Endothelial cell of umbilical vein (primary cell): ENCODE results near the gene CHURC1.

Experiments
- CTCF ChIP-seq, 2 donors: IDR thresholded peaks; 1 replicate in 1 of 2; 2 replicates in 1 of 2; pipeline ENCODE4 v1.5.1; 2011; ENCODE audit warnings: low read length in 2 of 2, mild to moderate bottlenecking in 2 of 2, moderate library complexity in 2 of 2, control low read depth in 1 of 2, inconsistent platforms in 1 of 2, low read depth in 1 of 2; ENCODE audit not compliant: insufficient read depth in 1 of 2; ENCODE audit errors: extremely low read depth in 1 of 2
- FOS ChIP-seq: IDR thresholded peaks from 2 replicates; pipeline ENCODE4 v1.6.1; 2011; ENCODE audit warnings: mild to moderate bottlenecking, low read length, moderate library complexity, borderline replicate concordance; ENCODE audit not compliant: insufficient read depth
- GATA2 ChIP-seq: IDR thresholded peaks from 2 replicates; pipeline ENCODE4 v1.7.0; 2011; ENCODE audit warnings: low read depth, mild to moderate bottlenecking, moderate library complexity, mixed read lengths, low read length; ENCODE audit not compliant: insufficient read length, insufficient read depth
- POLR2A ChIP-seq: IDR thresholded peaks from 2 replicates; pipeline ENCODE4 v1.6.1; 2012; ENCODE audit warnings: low read depth, mild to moderate bottlenecking, control low read depth, low read length
- POLR2AphosphoS5 ChIP-seq: IDR thresholded peaks from 2 replicates; pipeline ENCODE4 v1.6.1; 2012; ENCODE audit warnings: low read depth, mild to moderate bottlenecking, control low read depth, low read length, moderate library complexity; ENCODE audit not compliant: insufficient read depth

DNA sequence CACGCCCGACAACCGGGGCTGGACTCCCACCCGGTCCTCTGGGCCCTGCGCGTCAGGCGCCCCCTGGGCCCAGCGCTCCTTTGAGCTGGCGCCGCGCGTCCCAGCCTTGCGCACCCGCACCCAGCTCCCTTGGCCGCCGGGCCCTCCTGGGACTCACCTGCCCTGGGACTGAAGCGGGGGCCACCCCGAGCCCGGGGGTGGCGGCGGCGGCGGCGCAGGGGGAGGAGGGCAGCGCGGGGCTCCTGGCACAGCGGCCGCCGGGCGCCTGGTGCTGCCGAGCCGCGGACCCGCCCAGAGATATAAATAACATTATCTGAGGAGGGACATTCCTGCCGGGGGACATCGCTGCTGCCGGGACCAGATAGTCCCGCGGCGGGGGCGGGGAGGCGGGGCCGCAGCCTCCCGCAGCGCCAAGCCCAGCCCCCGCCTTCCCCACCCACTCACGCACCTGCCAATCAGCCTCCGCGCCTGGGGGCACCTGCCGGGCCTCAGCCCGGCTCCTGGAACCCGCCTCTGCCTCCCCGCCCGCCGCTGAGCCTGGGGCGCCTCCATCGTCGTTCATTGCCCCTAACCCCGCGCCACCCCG, 34.5 kb upstream of the CHURC1 start, which contains the start of gene SPTB:
- TF ChIP-seq CTCF (IDR thresholded peaks at IDR 0.05; ENCODE audit: extremely low read depth in 1 of 2, insufficient read depth in 1 of 2, low read depth in 1 of 2, low read length in 2 of 2) (no peak), POLR2A (no peak), FOS (no peak), GATA2 (no peak), POLR2AphosphoS5 (no peak)
